ENCODE measurements around the gene FAM107B. TPM values are rescaled to one million over a fixed set of nuclear protein-coding genes. Genes with fewer than 3 reads are reported as not detected.

FAM107B gene
- total and polyA plus RNA-seq, 2 of the 8 experiments (the other 6 are each of a cell fraction or from before 2014, with no cell fraction given), result 7.5 to 28.1 TPM

DNA sequence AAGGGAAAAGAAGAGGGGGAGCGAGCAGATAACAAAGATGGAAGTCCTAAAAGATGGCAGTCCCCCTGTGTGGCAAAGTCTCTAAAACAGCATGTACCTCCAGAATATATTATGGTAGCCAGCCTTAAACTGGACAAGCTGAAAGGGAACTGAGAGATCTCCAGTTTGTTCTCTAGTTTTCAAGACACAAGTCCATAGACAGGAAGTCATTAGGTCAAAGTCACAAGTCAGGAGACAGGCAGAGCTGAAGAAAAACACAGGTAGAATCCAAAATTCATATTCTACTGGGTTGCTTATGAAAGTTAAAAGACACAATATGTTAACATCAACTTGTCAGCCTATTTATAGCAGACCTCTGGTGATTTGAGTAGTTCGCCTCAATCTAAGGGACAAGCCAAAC lies 38.7 kb downstream of the FAM107B start:
- H3K27me3 ChIP-seq (replicated peaks in 1 of 4; ENCODE audit: control insufficient read depth in 3 of 4, extremely low read depth in 1 of 4, insufficient read depth in 3 of 4, low read length in 3 of 4), result no peaks in the 10 kb centered on the region
- no peak overlapping the region for H3K4me3 ChIP-seq (ENCODE audit: extremely low read depth in 1 of 4, insufficient read depth in 2 of 4, low read depth in 3 of 4, low read length in 4 of 4)
- no peak overlapping the region for H4K8ac ChIP-seq (ENCODE audit: extremely low read depth, insufficient read depth, low read length)
- 88% methylated on average over 2 of the region's 2 CpGs; no CpG with 5 or more reads in 1 of the 2 experiments for WGBS, 2 experiments (ENCODE audit: extremely low coverage in 1 of 2, insufficient coverage in 1 of 2, insufficient read length in 1 of 2, insufficient replicate concordance in 2 of 2, low coverage in 1 of 2, low lambda C conversion rate in 2 of 2, missing lambda C conversion rate in 1 of 2)
- no peak overlapping the region for H3K4me2 ChIP-seq (ENCODE audit: insufficient read depth in 1 of 2, low read depth in 2 of 2, low read length in 2 of 2)
- no peak overlapping the region for H3K14ac ChIP-seq (ENCODE audit: insufficient read length)
- H3K79me2 ChIP-seq (ENCODE audit: control insufficient read depth in 1 of 2, insufficient read depth in 2 of 2, low read length in 2 of 2), result no peaks in the 10 kb centered on the region
- H2BK5ac ChIP-seq (ENCODE audit: low read depth, low read length), result no peak overlapping the region
- no peaks in the 10 kb centered on the region; a peak in 1 of 4 replicates for H3K9me3 ChIP-seq (ENCODE audit: insufficient read depth in 2 of 2, low read depth in 1 of 2, low read length in 1 of 2)
- no peaks in the 10 kb centered on the region for H3K23me2 ChIP-seq (ENCODE audit: low read depth, low read length)
- no peak overlapping the region for H3K4ac ChIP-seq (replicated peaks; ENCODE audit: insufficient read length, low read depth, low read length)
- H3K27ac ChIP-seq (ENCODE audit: low read depth, low read length), result no peak overlapping the region
- no peak overlapping the region for H3K9ac ChIP-seq (replicated peaks in 1 of 4; ENCODE audit: extremely low read depth in 1 of 4, low read depth in 3 of 4, low read length in 3 of 4)
- H4K5ac ChIP-seq (ENCODE audit: insufficient read length, low read depth, low read length), result no peak overlapping the region
- no peaks in the 10 kb centered on the region for H4K20me1 ChIP-seq (replicated peaks in 1 of 2; ENCODE audit: control insufficient read depth in 1 of 2, insufficient read depth in 2 of 2, low read length in 2 of 2)
- H2AFZ ChIP-seq (ENCODE audit: low read length), result no peak overlapping the region
- H2AK5ac ChIP-seq (ENCODE audit: low read depth, low read length), result no peak overlapping the region
- no peak overlapping the region for H2BK12ac ChIP-seq (ENCODE audit: low read depth, low read length)
- FAIRE-seq, result no peak
- no peak overlapping the region for H3K56ac ChIP-seq (replicated peaks; ENCODE audit: insufficient read length, low read depth, low read length)
- H2BK20ac ChIP-seq (ENCODE audit: low read length), result no peak overlapping the region
- no peak overlapping the region for H3K18ac ChIP-seq (ENCODE audit: extremely low read depth, low read length)
- H3K23ac ChIP-seq (ENCODE audit: insufficient read length), result no peak overlapping the region
- DNase-seq (ENCODE audit: low read depth in 1 of 2, low spot score in 2 of 2), result no peak
- H3K4me1 ChIP-seq (replicated peaks in 1 of 4; ENCODE audit: control insufficient read depth in 3 of 4, insufficient read depth in 4 of 4, low read length in 3 of 4), result no peaks in the 10 kb centered on the region
- no peaks in the 10 kb centered on the region for H3K36me3 ChIP-seq (ENCODE audit: control insufficient read depth in 2 of 4, insufficient read depth in 4 of 4, low read length in 3 of 4)
- no peak overlapping the region for H4K91ac ChIP-seq (replicated peaks; ENCODE audit: insufficient read length, low read length)
- H3K79me1 ChIP-seq (ENCODE audit: low read depth, low read length), result no peaks in the 10 kb centered on the region
- CTCF ChIA-PET (ENCODE audit: partially characterized antibody), result no interaction called here
- no peak overlapping the region for H2BK120ac ChIP-seq (replicated peaks; ENCODE audit: low read depth, low read length)
- TF ChIP-seq SIX5 (IDR thresholded peaks at IDR 0.05; ENCODE audit: low read depth, low read length) (no peak), SRF (IDR thresholded peaks at IDR 0.05; ENCODE audit: low read depth, low read length) (no peak), TCF12 (IDR thresholded peaks at IDR 0.05; ENCODE audit: low read depth, low read length) (no peak), SIN3A (conservative IDR thresholded peaks at IDR 0.05 in 1 of 2, IDR thresholded peaks at IDR 0.05 in 1 of 2; ENCODE audit: low read depth in 1 of 2, low read length in 2 of 2) (no peak), SUZ12 (IDR thresholded peaks at IDR 0.05; ENCODE audit: low read length) (no peak)
- no peak overlapping the region for H2BK15ac ChIP-seq (ENCODE audit: low read length)
- POLR2A ChIA-PET (ENCODE audit: partially characterized antibody), result no interaction called here

All from H1 (cell line).